ENCODE data around the gene DOCK11.

The DOCK11 gene

GRCh38 chrX:118621081-118621759 lies 125.6 kb downstream of the DOCK11 start:
- Histone ChIP-seq H3F3A (ENCODE audit: low read depth) (no peaks in the 10 kb centered on the region), H2AFZ (ENCODE audit: low read length) (no peak overlapping the region), H3K79me2 (ENCODE audit: insufficient read depth, low read length) (no peaks in the 10 kb centered on the region), H3K27me3 (ENCODE audit: insufficient read depth, low read length, poor library complexity, severe bottlenecking) (no peaks in the 10 kb centered on the region), H4K20me1 (ENCODE audit: insufficient read depth, low read length, poor library complexity, severe bottlenecking) (no peaks in the 10 kb centered on the region), H3K36me3 (ENCODE audit: insufficient read depth, low read length) (peaks cover 4% of the 10 kb centered on the region; the same call in 1 of the 2 replicates), H3K9me3 (ENCODE audit: insufficient read depth, low read depth, low read length) (no peaks in the 10 kb centered on the region), H3K9ac (ENCODE audit: low read depth, low read length, poor library complexity, severe bottlenecking) (no peak overlapping the region), H3K4me1 (ENCODE audit: insufficient read depth, low read length, poor library complexity, severe bottlenecking) (no peaks in the 10 kb centered on the region), H3K9me2 (replicated peaks; ENCODE audit: low read depth, low read length) (no peaks in the 10 kb centered on the region), H3K4me2 (ENCODE audit: low read depth, low read length, poor library complexity, severe bottlenecking) (no peak overlapping the region), H3K4me3 (ENCODE audit: low read length, poor library complexity, severe bottlenecking) (no peak overlapping the region)
- TF ChIP-seq CTCF (conservative IDR thresholded peaks at IDR 0.05; ENCODE audit: low read length), result no peak
- no peak for TF ChIP-seq EZH2phosphoT487 (IDR thresholded peaks at IDR 0.05; ENCODE audit: borderline replicate concordance)

GRCh38 chrX:118623062-118623461 lies 127.4 kb downstream of the DOCK11 start:
- H3K4me2 ChIP-seq (ENCODE audit: low read depth, low read length, poor library complexity, severe bottlenecking), result no peak overlapping the region
- H3K4me3 ChIP-seq (ENCODE audit: low read length, poor library complexity, severe bottlenecking), result no peak overlapping the region
- no peaks in the 10 kb centered on the region for H3K27me3 ChIP-seq (ENCODE audit: insufficient read depth, low read length, poor library complexity, severe bottlenecking)
- H3K4me1 ChIP-seq (ENCODE audit: insufficient read depth, low read length, poor library complexity, severe bottlenecking), result no peaks in the 10 kb centered on the region
- H3K9me2 ChIP-seq (replicated peaks; ENCODE audit: low read depth, low read length), result no peaks in the 10 kb centered on the region
- no peak overlapping the region for H3K9ac ChIP-seq (ENCODE audit: low read depth, low read length, poor library complexity, severe bottlenecking)
- no peak for TF ChIP-seq CTCF (conservative IDR thresholded peaks at IDR 0.05; ENCODE audit: low read length)
- no peak for TF ChIP-seq EZH2phosphoT487 (IDR thresholded peaks at IDR 0.05; ENCODE audit: borderline replicate concordance)
- H3K79me2 ChIP-seq (ENCODE audit: insufficient read depth, low read length), result no peaks in the 10 kb centered on the region
- no peaks in the 10 kb centered on the region for H3F3A ChIP-seq (ENCODE audit: low read depth)
- H3K9me3 ChIP-seq (ENCODE audit: insufficient read depth, low read depth, low read length), result no peaks in the 10 kb centered on the region
- no peaks in the 10 kb centered on the region for H4K20me1 ChIP-seq (ENCODE audit: insufficient read depth, low read length, poor library complexity, severe bottlenecking)
- no peak overlapping the region for H2AFZ ChIP-seq (ENCODE audit: low read length)
- no peaks in the 10 kb centered on the region for H3K36me3 ChIP-seq (ENCODE audit: insufficient read depth, low read length)

GRCh38 chrX:118626346-118626745 lies 130.7 kb downstream of the DOCK11 start:
- H3K27me3 ChIP-seq (ENCODE audit: insufficient read depth, low read length, poor library complexity, severe bottlenecking), result no peaks in the 10 kb centered on the region
- no peaks in the 10 kb centered on the region for H3K9me3 ChIP-seq (ENCODE audit: insufficient read depth, low read depth, low read length)
- no peak overlapping the region for H3K4me2 ChIP-seq (ENCODE audit: low read depth, low read length, poor library complexity, severe bottlenecking)
- peaks cover 9% of the 10 kb centered on the region; the same call in 1 of the 2 replicates for H3K36me3 ChIP-seq (ENCODE audit: insufficient read depth, low read length)
- no peaks in the 10 kb centered on the region for H3F3A ChIP-seq (ENCODE audit: low read depth)
- no peak overlapping the region for H3K4me3 ChIP-seq (ENCODE audit: low read length, poor library complexity, severe bottlenecking)
- H3K79me2 ChIP-seq (ENCODE audit: insufficient read depth, low read length), result no peaks in the 10 kb centered on the region
- no peak overlapping the region for H2AFZ ChIP-seq (ENCODE audit: low read length)
- TF ChIP-seq CTCF (conservative IDR thresholded peaks at IDR 0.05; ENCODE audit: low read length), result no peak
- no peak for TF ChIP-seq EZH2phosphoT487 (IDR thresholded peaks at IDR 0.05; ENCODE audit: borderline replicate concordance)
- H3K4me1 ChIP-seq (ENCODE audit: insufficient read depth, low read length, poor library complexity, severe bottlenecking), result no peaks in the 10 kb centered on the region
- no peaks in the 10 kb centered on the region for H4K20me1 ChIP-seq (ENCODE audit: insufficient read depth, low read length, poor library complexity, severe bottlenecking)
- H3K9ac ChIP-seq (ENCODE audit: low read depth, low read length, poor library complexity, severe bottlenecking), result no peak overlapping the region
- no peaks in the 10 kb centered on the region for H3K9me2 ChIP-seq (replicated peaks; ENCODE audit: low read depth, low read length)
